OCI-LY7 (cell line): ENCODE results near the gene ZMYND19. TPM values are rescaled to one million over a fixed set of nuclear protein-coding genes. Genes with fewer than 3 reads are reported as not detected.

ENCODE experiments used
- BruUV-seq: library from RNA; stranded (reverse); fragments of 400-500 nt; replicated peaks from 2 replicates; lab custom pipeline; 2021; lab: Mats Ljungman, UMichigan
- CTCF ChIA-PET: fragments of 300-600 bp; sonication (Branson Sonifier 250); formaldehyde crosslinking; loops from one replicate; lab custom pipeline; 2022; ENCODE audit warnings: antibody characterized with exemption; ENCODE audit not compliant: unreplicated experiment; lab: Charles Lee
- POLR2A ChIA-PET: fragments of 300-600 bp; sonication (Branson Sonifier 250); formaldehyde crosslinking; loops from one replicate; lab custom pipeline; 2022; ENCODE audit warnings: antibody characterized with exemption; lab: Charles Lee
- DNase-seq: peaks from one replicate; pipeline ENCODE4 v3.0.0-alpha.2; 2015; ENCODE audit warnings: low spot score
- H2AFZ ChIP-seq: fragments of 200-600 bp; sonication (generic), shearing (Covaris generic); 2 replicates; pipeline ENCODE4 v1.6.1; 2014; ENCODE audit warnings: mild to moderate bottlenecking, antibody characterized with exemption, low read length, moderate library complexity
- H3K27ac ChIP-seq: fragments of 200-600 bp; sonication (generic); 2 replicates; pipeline ENCODE4 v1.5.1; 2014; ENCODE audit warnings: mixed run types, low read depth, mild to moderate bottlenecking, moderate library complexity, low read length, inconsistent platforms; ENCODE audit not compliant: poor library complexity, severe bottlenecking
- H3K36me3 ChIP-seq: fragments of 200-600 bp; sonication (generic); 2 replicates; pipeline ENCODE4 v1.6.1; 2014; ENCODE audit warnings: mild to moderate bottlenecking, antibody characterized with exemption, low read length, moderate library complexity, mixed read lengths; ENCODE audit not compliant: insufficient read depth
- H3K4me1 ChIP-seq: fragments of 200-600 bp; sonication (generic); 2 replicates; pipeline ENCODE4 v1.5.1; 2014; ENCODE audit warnings: mild to moderate bottlenecking, low read length; ENCODE audit not compliant: insufficient read depth, poor library complexity, severe bottlenecking
- H3K4me2 ChIP-seq: fragments of 200-600 bp; sonication (generic); 2 replicates; pipeline ENCODE4 v1.6.1; 2014; ENCODE audit warnings: mild to moderate bottlenecking, low read length
- H3K4me3 ChIP-seq: fragments of 200-600 bp; sonication (generic); 2 replicates; pipeline ENCODE4 v1.5.1; 2014; ENCODE audit warnings: mild to moderate bottlenecking, low read depth, low read length; ENCODE audit not compliant: poor library complexity, severe bottlenecking
- H3K79me2 ChIP-seq: fragments of 200-600 bp; sonication (generic); 2 replicates; pipeline ENCODE4 v1.6.1; 2016; ENCODE audit warnings: low read depth, mild to moderate bottlenecking, low read length, moderate library complexity, mixed read lengths; ENCODE audit not compliant: insufficient read depth
- H3K9me2 ChIP-seq: fragments of 200-600 bp; sonication (generic); 2 replicates; pipeline ENCODE4 v1.6.1; 2016; ENCODE audit warnings: mild to moderate bottlenecking, low read length, mixed read lengths; ENCODE audit not compliant: insufficient read depth
- H3K9me3 ChIP-seq: fragments of 200-600 bp; sonication (generic); 2 replicates; pipeline ENCODE4 v1.6.1; 2014; ENCODE audit warnings: mild to moderate bottlenecking, mixed run types, low read length, mixed read lengths
- H4K20me1 ChIP-seq: fragments of 200-600 bp; sonication (generic); 2 replicates; pipeline ENCODE4 v1.6.1; 2014; ENCODE audit warnings: mild to moderate bottlenecking, antibody characterized with exemption, low read length, moderate library complexity, mixed read lengths; ENCODE audit not compliant: insufficient read depth
- EZH2phosphoT487 ChIP-seq: fragments of 200-600 bp; sonication (generic); IDR thresholded peaks from 2 replicates; pipeline ENCODE4 v1.6.1; 2018; ENCODE audit warnings: low read depth, borderline replicate concordance, mild to moderate bottlenecking, mixed run types, antibody characterized with exemption, low read length, moderate library complexity, mixed read lengths
- intact Hi-C: fragments of 100-400 bp; cut with micrococcal nuclease; formaldehyde crosslinking; loops from one replicate; pipeline ENCODE4 v1.10.0; 2022; ENCODE audit not compliant: unreplicated experiment
- total RNA-seq, 2 experiments: library from RNA; depleted of rRNA in 1 of 2; stranded (reverse); fragments of >200 nt in 1 of 2; shearing (Covaris generic) in 1 of 2; gene quantifications; 2 replicates each; pipeline ENCODE4 v1.2.3, GENCODE V29; 2014 to 2022
- TF ChIP-seq, protein P1 (sequence below): fragments of 200-600 bp; sonication (generic); conservative IDR thresholded peaks from 2 replicates; pipeline ENCODE4 v1.5.1; 2014; ENCODE audit warnings: mild to moderate bottlenecking, antibody characterized with exemption, low read length, moderate library complexity, mixed read lengths

ZMYND19 gene
- total RNA-seq, 2 experiments from 2014 or later = 48.4 to 65.8 TPM

DNA sequence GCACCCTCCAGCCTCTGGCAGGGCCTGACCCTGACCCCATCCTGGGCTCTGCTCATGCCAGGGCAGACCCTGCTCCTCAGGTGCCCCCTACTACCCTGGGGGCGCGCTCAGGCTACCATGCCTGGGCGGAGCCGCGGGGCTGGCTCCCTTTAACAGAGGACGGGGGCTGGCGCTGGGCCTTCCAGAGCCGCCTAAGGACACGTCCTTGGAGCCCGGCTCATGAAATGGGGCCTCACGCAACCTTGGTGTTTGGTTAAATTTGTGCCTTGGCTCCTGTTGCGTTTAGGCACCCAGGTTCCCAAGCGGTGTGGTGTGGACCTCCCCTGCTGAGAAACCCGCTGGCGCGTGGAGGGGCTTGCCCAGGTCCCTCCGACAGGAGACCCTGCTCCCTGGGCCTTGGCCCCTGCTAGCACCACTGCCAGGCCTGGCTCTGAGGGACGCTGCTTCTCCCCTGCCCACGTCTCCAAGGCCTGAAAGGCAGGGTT, 25.1 kb upstream of the ZMYND19 start:
- intact Hi-C loops = no loop called here
- Histone ChIP-seq H3K4me3 (no peak overlapping the region), H3K27ac (no peak overlapping the region), H3K4me2 (no peak overlapping the region), H2AFZ (no peak overlapping the region), H3K36me3 (peaks cover 50% of the 10 kb centered on the region), H3K4me1 (peaks cover 35% of the 10 kb centered on the region), H3K9me2 (no peaks in the 10 kb centered on the region), H3K79me2 (peaks cover 36% of the 10 kb centered on the region), H4K20me1 (peaks cover 5% of the 10 kb centered on the region; the same call in 1 of the 2 replicates), H3K9me3 (no peaks in the 10 kb centered on the region)
- no TSS peak for BruUV-seq
- TF ChIP-seq, protein P1, sequence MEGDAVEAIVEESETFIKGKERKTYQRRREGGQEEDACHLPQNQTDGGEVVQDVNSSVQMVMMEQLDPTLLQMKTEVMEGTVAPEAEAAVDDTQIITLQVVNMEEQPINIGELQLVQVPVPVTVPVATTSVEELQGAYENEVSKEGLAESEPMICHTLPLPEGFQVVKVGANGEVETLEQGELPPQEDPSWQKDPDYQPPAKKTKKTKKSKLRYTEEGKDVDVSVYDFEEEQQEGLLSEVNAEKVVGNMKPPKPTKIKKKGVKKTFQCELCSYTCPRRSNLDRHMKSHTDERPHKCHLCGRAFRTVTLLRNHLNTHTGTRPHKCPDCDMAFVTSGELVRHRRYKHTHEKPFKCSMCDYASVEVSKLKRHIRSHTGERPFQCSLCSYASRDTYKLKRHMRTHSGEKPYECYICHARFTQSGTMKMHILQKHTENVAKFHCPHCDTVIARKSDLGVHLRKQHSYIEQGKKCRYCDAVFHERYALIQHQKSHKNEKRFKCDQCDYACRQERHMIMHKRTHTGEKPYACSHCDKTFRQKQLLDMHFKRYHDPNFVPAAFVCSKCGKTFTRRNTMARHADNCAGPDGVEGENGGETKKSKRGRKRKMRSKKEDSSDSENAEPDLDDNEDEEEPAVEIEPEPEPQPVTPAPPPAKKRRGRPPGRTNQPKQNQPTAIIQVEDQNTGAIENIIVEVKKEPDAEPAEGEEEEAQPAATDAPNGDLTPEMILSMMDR = no peak
- TF ChIP-seq EZH2phosphoT487 = no peak
- ChIA-PET POLR2A (interaction anchor here (1.0 kb wide), 1 partner anchor 23 kb away, joined by 3 read pairs; no protein-coding TSS in a partner anchor), CTCF (no interaction called here)
- DNase-seq = no peak

DNA sequence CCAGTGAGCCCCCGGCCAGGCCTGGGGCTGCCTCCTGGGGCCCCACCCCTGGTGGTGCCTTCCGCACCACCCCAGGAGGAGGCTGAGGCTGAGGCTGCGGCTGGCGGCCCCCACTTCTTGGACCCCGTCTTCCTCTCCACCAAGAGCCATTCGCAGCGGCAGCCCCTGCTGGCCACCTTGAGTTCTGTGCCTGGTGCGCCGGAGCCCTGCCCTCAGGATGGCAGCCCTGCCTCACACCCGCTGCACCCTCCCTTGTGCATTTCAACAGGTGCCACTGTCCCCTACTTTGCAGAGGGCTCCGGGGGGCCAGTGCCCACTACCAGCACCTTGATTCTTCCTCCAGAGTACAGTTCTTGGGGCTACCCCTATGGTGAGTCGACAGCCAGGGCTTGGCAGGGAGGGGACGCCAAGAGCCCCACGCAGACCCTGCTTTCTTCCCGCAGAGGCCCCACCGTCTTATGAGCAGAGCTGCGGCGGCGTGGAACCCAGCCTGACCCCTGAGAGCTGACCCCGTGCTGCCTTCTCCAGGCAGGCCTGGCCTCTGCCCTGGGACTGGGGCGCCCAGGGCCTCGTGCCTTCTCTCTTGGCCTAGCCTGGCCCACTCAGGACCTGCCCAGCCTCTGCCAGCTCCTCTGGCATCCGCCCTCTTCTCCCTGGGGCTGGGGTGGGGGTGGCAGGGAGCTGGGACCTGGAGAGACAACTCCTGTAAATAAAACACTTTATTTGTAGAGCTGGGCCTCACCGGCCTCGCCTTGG, 24.5 kb upstream of the ZMYND19 start:
- H3K9me2 ChIP-seq = no peaks in the 10 kb centered on the region
- H4K20me1 ChIP-seq = peaks cover 2% of the 10 kb centered on the region; the same call in 1 of the 2 replicates
- H3K36me3 ChIP-seq = peaks cover 49% of the 10 kb centered on the region
- H3K4me1 ChIP-seq = peaks cover 33% of the 10 kb centered on the region
- H3K4me2 ChIP-seq = no peak overlapping the region
- H3K79me2 ChIP-seq = peaks cover 29% of the 10 kb centered on the region
- H3K4me3 ChIP-seq = no peak overlapping the region
- no peak overlapping the region for H3K27ac ChIP-seq
- DNase-seq = no peak
- BruUV-seq = no TSS peak
- CTCF ChIA-PET = no interaction called here
- no peak overlapping the region for H2AFZ ChIP-seq
- intact Hi-C loops = no loop called here
- no peak for TF ChIP-seq EZH2phosphoT487
- TF ChIP-seq, protein P1 = no peak; the same call in 1 of the 2 replicates
- H3K9me3 ChIP-seq = no peaks in the 10 kb centered on the region
- POLR2A ChIA-PET = no interaction called here
